Hepatocyte (in vitro differentiated cells): ENCODE data around the gene PACRG. TPM values are rescaled to one million over a fixed set of nuclear protein-coding genes. Genes with fewer than 3 reads are reported as not detected.
"Not testable (repeated sequence)": the region's sequence is repeated elsewhere in the genome, so short reads cannot be mapped to it uniquely, and the experiment has no call there.

ENCODE experiments used
- DNase-seq: peaks from one replicate; pipeline ENCODE4 v3.0.0-alpha.2; 2016; ENCODE audit warnings: low spot score
- H2AFZ ChIP-seq: fragments of 200-600 bp; sonication (generic); 2 replicates; pipeline ENCODE4 v1.6.0; 2016; ENCODE audit warnings: antibody characterized with exemption, mild to moderate bottlenecking
- H3K27ac ChIP-seq: fragments of 200-600 bp; sonication (generic); 2 replicates; pipeline ENCODE4 v1.5.1; 2016; ENCODE audit warnings: mild to moderate bottlenecking
- H3K27me3 ChIP-seq: fragments of 200-600 bp; sonication (generic); 2 replicates; pipeline ENCODE4 v1.6.1; 2016
- H3K36me3 ChIP-seq: fragments of 200-600 bp; sonication (generic); replicated peaks from 2 replicates; pipeline ENCODE4 v1.5.1; 2016; ENCODE audit warnings: low read depth; ENCODE audit not compliant: insufficient read depth
- H3K4me1 ChIP-seq: fragments of 200-600 bp; sonication (generic); 2 replicates; pipeline ENCODE4 v1.5.1; 2016; ENCODE audit warnings: mild to moderate bottlenecking, moderate library complexity; ENCODE audit not compliant: insufficient read depth
- H3K4me2 ChIP-seq: fragments of 200-600 bp; sonication (generic); 2 replicates; pipeline ENCODE4 v1.6.0; 2016
- H3K4me3 ChIP-seq: fragments of 200-600 bp; sonication (generic); 2 replicates; pipeline ENCODE4 v1.5.1; 2016; ENCODE audit warnings: mild to moderate bottlenecking
- H3K79me2 ChIP-seq: fragments of 200-600 bp; sonication (generic); 2 replicates; pipeline ENCODE4 v1.6.0; 2017; ENCODE audit warnings: mild to moderate bottlenecking
- H3K9me2 ChIP-seq: fragments of 200-600 bp; sonication (generic); replicated peaks from 2 replicates; pipeline ENCODE4 v1.6.0; 2017; ENCODE audit warnings: mild to moderate bottlenecking; ENCODE audit not compliant: insufficient read depth
- H3K9me3 ChIP-seq: fragments of 200-600 bp; sonication (generic); 2 replicates; pipeline ENCODE4 v1.5.1; 2016; ENCODE audit warnings: low read depth, mild to moderate bottlenecking
- H4K20me1 ChIP-seq: fragments of 200-600 bp; sonication (generic); 2 replicates; pipeline ENCODE4 v1.6.0; 2016; ENCODE audit warnings: mild to moderate bottlenecking; ENCODE audit not compliant: insufficient read depth, poor library complexity, severe bottlenecking
- CTCF ChIP-seq: fragments of 200-600 bp; sonication (generic); IDR thresholded peaks from 2 replicates; pipeline ENCODE4 v1.5.1; 2016; ENCODE audit warnings: antibody characterized with exemption, mild to moderate bottlenecking; ENCODE audit not compliant: poor library complexity
- EZH2 ChIP-seq: fragments of 200-600 bp; sonication (generic); IDR thresholded peaks from 2 replicates; pipeline ENCODE4 v1.6.1; 2016; ENCODE audit warnings: antibody characterized with exemption, mild to moderate bottlenecking, borderline replicate concordance
- EZH2phosphoT487 ChIP-seq: fragments of 200-600 bp; sonication (generic); IDR thresholded peaks from one replicate; pipeline ENCODE4 v1.6.1; 2018; ENCODE audit warnings: antibody characterized with exemption, mild to moderate bottlenecking, low read depth, moderate library complexity; ENCODE audit not compliant: unreplicated experiment, severe bottlenecking
- WGBS: methylation state at CpG from one replicate; pipeline ENCODE4 v1.1.6; 2016; ENCODE audit warnings: low lambda C conversion rate; ENCODE audit errors: missing lambda C conversion rate; 5-methylcytosine and 5-hydroxymethylcytosine counted together
- polyA plus RNA-seq: library from polyadenylated mRNA; unstranded; fragments of >200 nt; fragmentation: Nextera tagmentation; extraction: Ambion mirVana; gene quantifications from 2 replicates; pipeline ENCODE4 v1.2.1, GENCODE V29; 2016
- total RNA-seq: library from RNA; depleted of rRNA; stranded (reverse); fragments of >200 nt; gene quantifications from 2 replicates; pipeline ENCODE4 v1.2.3, GENCODE V29; 2014

Gene PACRG
- total and polyA plus RNA-seq, 2 experiments from 2014 or later: 0.91 to 2.6 TPM

DNA sequence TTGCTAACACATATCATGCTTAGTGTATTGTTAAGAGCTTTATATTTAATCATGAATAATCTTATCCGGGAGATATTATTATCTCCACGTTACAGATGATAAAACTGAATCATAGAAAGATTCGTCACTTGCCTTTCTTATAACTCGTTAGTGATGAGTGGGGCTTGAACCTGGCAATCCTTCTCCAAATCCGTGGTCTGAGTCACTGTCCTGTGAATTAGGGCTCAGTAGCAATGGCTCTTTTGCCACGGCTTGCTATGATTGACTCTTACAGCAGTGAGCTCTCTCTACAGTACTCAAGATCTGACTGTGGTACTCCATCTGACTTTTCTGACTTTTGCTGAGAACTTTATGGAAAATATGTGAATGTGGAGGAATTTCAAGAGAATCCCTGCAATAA is 246.9 kb downstream of the PACRG start:
- H3K9me2 ChIP-seq: no peaks in the 10 kb centered on the region
- H2AFZ ChIP-seq: no peak overlapping the region
- 86% methylated on average over 6 of the region's 6 CpGs for WGBS
- DNase-seq: no peak
- no peaks in the 10 kb centered on the region for H3K4me1 ChIP-seq
- H3K36me3 ChIP-seq: no peaks in the 10 kb centered on the region
- H3K4me2 ChIP-seq: no peak overlapping the region
- H3K27me3 ChIP-seq: no peaks in the 10 kb centered on the region
- no peaks in the 10 kb centered on the region for H3K79me2 ChIP-seq
- no peak overlapping the region for H3K4me3 ChIP-seq
- H4K20me1 ChIP-seq: no peaks in the 10 kb centered on the region
- H3K9me3 ChIP-seq: no peaks in the 10 kb centered on the region
- TF ChIP-seq EZH2phosphoT487: no peak
- no peak for TF ChIP-seq CTCF
- TF ChIP-seq EZH2: no peak
- H3K27ac ChIP-seq: no peak overlapping the region

GRCh38 chr6:162976141-162976540 is 248.4 kb downstream of the PACRG start:
- no peak overlapping the region for H3K4me3 ChIP-seq
- no peaks in the 10 kb centered on the region for H3K4me1 ChIP-seq
- no peak overlapping the region for H3K4me2 ChIP-seq
- no peak for DNase-seq
- H3K9me3 ChIP-seq: no peaks in the 10 kb centered on the region
- H3K27ac ChIP-seq: no peak overlapping the region
- no peak overlapping the region for H2AFZ ChIP-seq
- TF ChIP-seq EZH2 (no peak), EZH2phosphoT487 (no peak), CTCF (no peak)
- WGBS: 80% methylated on average over 5 of the region's 5 CpGs
- no peaks in the 10 kb centered on the region for H3K36me3 ChIP-seq
- H3K79me2 ChIP-seq: no peaks in the 10 kb centered on the region
- no peaks in the 10 kb centered on the region for H4K20me1 ChIP-seq
- H3K27me3 ChIP-seq: no peaks in the 10 kb centered on the region
- no peaks in the 10 kb centered on the region for H3K9me2 ChIP-seq

DNA sequence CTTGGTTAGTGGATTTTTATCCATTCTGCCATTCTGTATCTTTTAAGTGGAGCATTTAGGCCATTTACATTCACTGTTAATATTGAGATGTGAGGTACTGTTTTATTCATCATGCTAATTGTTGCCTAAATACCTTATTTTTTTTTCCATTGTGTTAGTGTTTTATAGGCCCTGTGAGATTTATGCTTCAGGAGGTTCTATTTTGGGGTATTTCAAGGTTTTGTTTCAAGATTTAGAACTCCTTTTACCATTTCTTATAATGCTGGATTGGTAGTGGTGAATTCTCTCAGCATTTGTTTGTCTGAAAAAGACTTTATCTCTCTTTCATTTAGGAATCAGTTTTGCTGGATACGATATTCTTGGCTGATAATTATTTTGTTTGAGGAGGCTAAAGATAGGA is 255.5 kb downstream of the PACRG start:
- not testable (repeated sequence) for H3K4me1 ChIP-seq, H3K27me3 ChIP-seq, H3K9me3 ChIP-seq, H4K20me1 ChIP-seq, H2AFZ ChIP-seq, H3K4me2 ChIP-seq, H3K4me3 ChIP-seq, DNase-seq, H3K9me2 ChIP-seq, H3K27ac ChIP-seq, H3K79me2 ChIP-seq, H3K36me3 ChIP-seq
- 87% methylated on average over 1 of the region's 1 CpG for WGBS

- no peak overlapping the region for H3K4me3 ChIP-seq
- no peaks in the 10 kb centered on the region for H3K79me2 ChIP-seq
- H3K4me1 ChIP-seq: no peaks in the 10 kb centered on the region
- H3K36me3 ChIP-seq: no peaks in the 10 kb centered on the region
- DNase-seq: no peak
- H3K27ac ChIP-seq: no peak overlapping the region
- H4K20me1 ChIP-seq: no peaks in the 10 kb centered on the region
- H3K27me3 ChIP-seq: no peaks in the 10 kb centered on the region
- H2AFZ ChIP-seq: no peak overlapping the region
- no peak overlapping the region for H3K4me2 ChIP-seq
- no peaks in the 10 kb centered on the region for H3K9me3 ChIP-seq
- no peaks in the 10 kb centered on the region for H3K9me2 ChIP-seq
- WGBS: 82% methylated on average over 1 of the region's 1 CpG
- TF ChIP-seq EZH2 (no peak), CTCF (no peak), EZH2phosphoT487 (no peak)
Observed at GRCh38 chr6:162998777-162999176, 271.0 kb downstream of the PACRG start.
